Right renal cortex interstitium (tissue), 3 donors: ENCODE results near the gene MARF1. TPM values are rescaled to one million over a fixed set of nuclear protein-coding genes. Genes with fewer than 3 reads are reported as not detected.
A peak's percentile ranks its signal among the peaks of the same experiment; 100 is the strongest.
"Not testable (repeated sequence)": the region's sequence is repeated elsewhere in the genome, so short reads cannot be mapped to it uniquely, and the experiment has no call there.

Experiments
- DNase-seq, 3 donors: peaks; one replicate each; pipeline ENCODE4 v3.0.0-alpha.2; 2013; ENCODE audit warnings: low read depth in 3 of 3, low spot score in 2 of 3
- polyA plus RNA-seq, 3 donors: library from polyadenylated mRNA; unstranded; fragments of 120-200 nt; gene quantifications; one replicate each; pipeline ENCODE4 v1.2.1, GENCODE V29; 2013; ENCODE audit not compliant: insufficient read length in 3 of 3

The MARF1 gene, protein sequence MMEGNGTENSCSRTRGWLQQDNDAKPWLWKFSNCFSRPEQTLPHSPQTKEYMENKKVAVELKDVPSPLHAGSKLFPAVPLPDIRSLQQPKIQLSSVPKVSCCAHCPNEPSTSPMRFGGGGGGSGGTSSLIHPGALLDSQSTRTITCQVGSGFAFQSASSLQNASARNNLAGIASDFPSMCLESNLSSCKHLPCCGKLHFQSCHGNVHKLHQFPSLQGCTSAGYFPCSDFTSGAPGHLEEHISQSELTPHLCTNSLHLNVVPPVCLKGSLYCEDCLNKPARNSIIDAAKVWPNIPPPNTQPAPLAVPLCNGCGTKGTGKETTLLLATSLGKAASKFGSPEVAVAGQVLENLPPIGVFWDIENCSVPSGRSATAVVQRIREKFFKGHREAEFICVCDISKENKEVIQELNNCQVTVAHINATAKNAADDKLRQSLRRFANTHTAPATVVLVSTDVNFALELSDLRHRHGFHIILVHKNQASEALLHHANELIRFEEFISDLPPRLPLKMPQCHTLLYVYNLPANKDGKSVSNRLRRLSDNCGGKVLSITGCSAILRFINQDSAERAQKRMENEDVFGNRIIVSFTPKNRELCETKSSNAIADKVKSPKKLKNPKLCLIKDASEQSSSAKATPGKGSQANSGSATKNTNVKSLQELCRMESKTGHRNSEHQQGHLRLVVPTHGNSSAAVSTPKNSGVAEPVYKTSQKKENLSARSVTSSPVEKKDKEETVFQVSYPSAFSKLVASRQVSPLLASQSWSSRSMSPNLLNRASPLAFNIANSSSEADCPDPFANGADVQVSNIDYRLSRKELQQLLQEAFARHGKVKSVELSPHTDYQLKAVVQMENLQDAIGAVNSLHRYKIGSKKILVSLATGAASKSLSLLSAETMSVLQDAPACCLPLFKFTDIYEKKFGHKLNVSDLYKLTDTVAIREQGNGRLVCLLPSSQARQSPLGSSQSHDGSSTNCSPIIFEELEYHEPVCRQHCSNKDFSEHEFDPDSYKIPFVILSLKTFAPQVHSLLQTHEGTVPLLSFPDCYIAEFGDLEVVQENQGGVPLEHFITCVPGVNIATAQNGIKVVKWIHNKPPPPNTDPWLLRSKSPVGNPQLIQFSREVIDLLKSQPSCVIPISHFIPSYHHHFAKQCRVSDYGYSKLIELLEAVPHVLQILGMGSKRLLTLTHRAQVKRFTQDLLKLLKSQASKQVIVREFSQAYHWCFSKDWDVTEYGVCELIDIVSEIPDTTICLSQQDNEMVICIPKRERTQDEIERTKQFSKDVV (N-terminal part only)
- polyA plus RNA-seq = 10 to 100 TPM; 49.4 to 53.4 (median 50.5) TPM

- DNase-seq = peak in 2 of 3 donors; percentile 87 to 92
These were observed at the start of gene MARF1 for GRCh38 chr16:15643048-15643945. TSS of gene MARF1 (minus strand) at chr16:15643154. CDS start at chr16:15639233, 3,921 bp downstream.

- not testable (repeated sequence) for DNase-seq
These were observed 49.6 kb upstream of the MARF1 start for GRCh38 chr16:15692508-15692907.

GRCh38 chr16:15691046-15691445 lies 48.1 kb upstream of the MARF1 start:
- no peak for DNase-seq

DNA sequence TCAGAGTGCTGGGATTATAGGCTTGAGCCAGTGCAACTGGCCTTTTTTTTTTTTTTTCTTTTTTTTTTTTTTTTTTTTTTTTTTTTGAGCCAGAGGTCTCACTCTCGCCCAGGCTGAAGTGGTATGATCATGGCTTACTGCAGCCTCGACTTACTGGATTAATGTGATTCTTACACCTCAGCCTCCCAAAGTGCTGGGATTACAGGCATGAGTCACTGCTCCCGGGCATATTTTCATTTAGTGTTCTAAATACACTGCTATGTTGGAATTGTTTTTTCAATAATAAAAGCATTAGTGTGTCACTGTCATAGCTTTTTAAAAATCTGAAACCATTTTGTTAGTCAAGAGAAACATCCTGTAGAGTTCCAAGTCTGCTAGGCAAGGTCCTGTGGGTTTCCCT lies 47.3 kb upstream of the MARF1 start:
- no peak for DNase-seq

DNA sequence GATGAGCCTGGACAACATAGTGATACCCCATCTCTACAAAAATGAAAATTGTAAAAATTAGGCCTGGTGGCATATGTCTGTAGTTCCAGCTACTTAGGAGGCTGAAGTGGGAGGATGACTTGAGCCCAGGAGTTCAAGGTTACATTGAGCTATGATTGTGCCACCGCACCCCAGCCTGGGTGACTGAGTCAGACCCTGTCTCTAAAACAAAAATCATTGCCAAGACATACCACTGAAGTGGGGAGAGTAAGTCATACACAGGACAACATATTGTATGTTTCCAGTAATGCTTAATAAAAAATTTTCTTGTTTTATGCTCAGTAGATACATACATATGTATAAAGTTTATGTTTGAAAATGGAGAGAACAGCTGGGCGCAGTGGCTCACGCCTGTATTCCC lies 46.3 kb upstream of the MARF1 start:
- DNase-seq = no peak

- no peak for DNase-seq
These were observed 43.3 kb upstream of the MARF1 start for GRCh38 chr16:15686287-15686686.

- DNase-seq = no peak
These were observed 39.2 kb upstream of the MARF1 start for GRCh38 chr16:15682105-15682570.

DNA sequence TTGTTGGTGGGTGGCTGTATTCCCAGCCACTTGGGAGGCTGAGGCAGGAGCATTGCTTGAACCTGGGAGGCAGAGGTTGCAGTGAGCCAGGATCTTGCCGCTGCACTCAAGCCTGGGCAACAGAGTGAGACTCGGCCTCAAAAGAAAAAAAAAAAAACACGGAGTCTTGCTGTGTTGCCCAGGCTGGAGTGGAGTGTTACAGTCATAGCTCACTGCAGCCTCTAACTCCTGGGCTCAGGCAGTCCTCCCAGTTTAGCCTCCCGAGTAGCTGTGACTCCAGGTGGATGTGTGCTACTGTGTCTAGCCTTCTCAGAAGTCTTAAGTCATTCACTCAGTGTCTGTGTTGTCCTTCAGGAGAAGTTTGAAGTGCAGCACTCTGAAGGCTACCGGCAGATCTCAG lies 34.5 kb upstream of the MARF1 start:
- no peak for DNase-seq

DNA sequence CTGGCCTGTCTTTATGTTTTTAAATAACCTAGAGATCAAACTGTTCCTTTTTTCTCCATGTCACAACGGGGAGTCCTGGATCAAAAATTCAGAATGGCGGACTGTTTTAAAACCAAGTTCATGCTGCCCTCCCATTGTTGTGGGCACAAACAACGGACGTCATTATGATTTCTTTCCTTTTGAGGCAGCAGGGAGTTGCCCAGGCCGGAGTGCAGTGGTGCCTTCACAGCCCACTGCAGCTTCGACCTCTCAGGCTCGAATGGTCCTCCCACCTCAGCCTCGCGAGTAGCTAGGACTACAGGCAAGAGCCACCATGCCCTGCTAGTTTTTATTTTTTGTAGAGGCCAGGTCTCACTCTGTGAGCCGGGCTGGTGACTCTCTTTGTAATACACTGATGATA lies 33.6 kb upstream of the MARF1 start:
- peak in 1 of 3 donors; percentile 3 for DNase-seq

- no peak for DNase-seq
These were observed 31.6 kb upstream of the MARF1 start for GRCh38 chr16:15674571-15674970.

DNA sequence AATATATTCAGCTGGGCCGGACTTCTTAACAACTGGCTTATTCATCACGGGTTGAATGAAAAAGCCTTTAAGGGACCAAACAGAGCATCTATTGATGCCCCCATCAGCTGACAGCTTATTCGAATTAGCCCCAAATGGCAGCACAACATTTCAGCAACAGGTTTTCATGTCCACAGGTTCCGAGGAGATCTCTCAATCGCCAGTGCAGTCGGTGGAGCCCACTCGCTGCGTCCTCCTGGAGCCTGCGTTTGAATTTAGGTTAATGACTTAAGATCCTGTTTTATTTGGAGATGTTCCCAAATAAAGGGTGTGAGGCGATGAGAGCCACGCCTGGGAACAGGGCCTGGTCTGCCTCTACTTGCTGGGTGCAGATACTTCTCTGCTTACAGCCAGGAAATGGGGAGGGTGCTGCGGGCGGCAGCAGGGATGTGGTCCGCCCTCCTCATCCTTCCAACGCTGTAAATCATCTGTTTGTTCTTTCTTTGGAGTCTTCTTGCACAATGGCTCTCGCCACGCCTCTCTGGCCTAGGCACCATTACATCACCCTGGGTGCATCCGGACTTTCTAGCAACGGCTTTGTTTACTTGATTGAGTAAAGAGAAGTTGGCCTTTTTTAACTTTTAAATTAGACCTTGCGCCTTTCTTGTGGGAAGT lies 29.7 kb upstream of the MARF1 start:
- peak in 2 of 3 donors; percentile 31 to 42 for DNase-seq

DNA sequence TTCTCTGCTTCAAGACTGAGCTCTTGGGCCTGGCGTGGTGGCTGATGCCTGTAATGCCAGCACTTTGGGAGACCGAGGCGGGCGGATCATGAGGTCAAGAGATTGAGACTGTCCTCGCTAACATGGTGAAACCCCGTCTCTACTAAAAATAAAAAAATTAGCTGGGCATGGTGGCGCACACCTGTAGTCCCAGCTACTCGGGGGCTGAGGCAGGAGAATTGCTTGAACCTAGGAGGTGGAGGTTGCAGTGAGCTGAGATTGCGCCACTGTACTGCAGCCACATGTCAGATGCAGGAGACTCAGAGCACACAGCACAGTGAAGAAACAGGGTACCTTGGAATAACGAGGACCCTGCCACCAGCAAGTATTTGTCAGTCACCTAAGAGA lies 29.2 kb upstream of the MARF1 start:
- DNase-seq = not testable (repeated sequence)

- DNase-seq = no peak
These were observed 28.7 kb upstream of the MARF1 start for GRCh38 chr16:15671530-15672117.

- DNase-seq = no peak
These were observed 24.3 kb upstream of the MARF1 start for GRCh38 chr16:15667091-15667742.

DNA sequence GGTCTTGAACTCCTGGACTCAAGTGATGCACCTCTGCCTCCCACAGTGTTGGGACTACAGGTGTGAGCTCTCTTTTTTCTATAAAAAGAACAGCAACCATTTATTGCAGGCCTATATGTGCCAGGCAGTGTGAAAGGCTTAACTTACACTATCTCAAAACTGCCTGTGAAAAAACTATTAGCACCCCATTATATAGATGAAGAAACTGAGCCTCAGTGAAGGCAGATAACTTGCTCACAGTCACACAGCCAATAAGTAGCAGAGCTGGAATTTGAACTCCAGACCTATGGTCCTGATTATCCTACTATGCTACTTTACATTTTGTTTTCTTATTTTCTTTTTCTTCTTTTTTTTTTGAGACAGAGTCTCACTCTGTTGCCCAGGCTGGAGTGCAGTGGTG lies 22.2 kb upstream of the MARF1 start:
- DNase-seq = no peak

DNA sequence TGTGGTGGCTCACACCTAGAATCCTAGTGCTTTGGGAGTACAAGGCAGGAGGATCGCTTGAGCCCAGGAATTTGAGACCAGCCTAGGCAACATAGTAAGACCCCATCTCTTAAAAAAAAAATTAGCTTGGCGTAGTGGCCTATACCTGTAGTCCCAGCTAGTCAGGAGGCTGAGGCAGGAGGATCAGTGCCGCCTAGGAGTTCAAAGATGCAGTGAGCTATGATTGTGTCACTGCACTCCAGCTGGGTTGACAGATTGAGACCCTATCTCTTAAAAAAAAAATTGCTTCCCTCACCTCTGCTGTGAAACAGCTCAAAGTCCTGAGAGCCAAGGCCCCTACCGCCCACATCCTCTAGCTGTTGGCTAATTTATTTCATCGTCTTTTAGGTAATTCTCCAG lies 17.2 kb upstream of the MARF1 start:
- DNase-seq = no peak

GRCh38 chr16:15658556-15658955 lies 15.6 kb upstream of the MARF1 start:
- no peak for DNase-seq

DNA sequence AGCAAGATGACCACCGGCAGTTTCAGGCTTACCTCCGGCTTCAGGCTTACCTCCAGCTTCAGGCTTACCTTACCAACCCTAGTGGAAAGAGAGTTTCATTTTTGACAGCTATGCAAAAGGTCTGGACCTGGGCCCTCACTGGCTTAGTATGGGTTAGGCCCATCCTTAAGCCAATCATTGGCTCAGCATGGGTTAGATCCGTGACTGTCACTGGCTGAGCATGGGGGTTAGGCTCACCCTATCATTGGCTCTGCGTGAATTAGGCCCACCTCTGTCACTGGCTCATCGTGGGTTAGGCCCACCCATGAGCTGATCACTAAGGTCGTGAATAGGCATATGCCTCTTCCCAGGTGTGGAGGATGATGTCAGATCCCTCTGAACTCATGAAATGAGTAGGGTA lies 15.2 kb upstream of the MARF1 start:
- no peak for DNase-seq
